T47D (cell line): Measurements from ENCODE around the gene RPN2.

Experiments used
- DNase-seq, 2 experiments: peaks; one replicate each; pipeline versions ENCODE4 v3.0.0 to v3.0.0-alpha.2; 2011 to 2012; ENCODE audit warnings: low read depth in 1 of 2, low spot score in 1 of 2
- JUND ChIP-seq: IDR thresholded peaks from 2 replicates; pipeline ENCODE4 v1.6.1; 2012; ENCODE audit warnings: low read depth
- in situ Hi-C: cut with HindIII; loops from 2 replicates; pipeline ENCODE4 v1.10.0; 2016; ENCODE audit warnings: low sequenced_read_pairs, low pct_unique_long_range_greater_than_20kb

Gene RPN2

DNA sequence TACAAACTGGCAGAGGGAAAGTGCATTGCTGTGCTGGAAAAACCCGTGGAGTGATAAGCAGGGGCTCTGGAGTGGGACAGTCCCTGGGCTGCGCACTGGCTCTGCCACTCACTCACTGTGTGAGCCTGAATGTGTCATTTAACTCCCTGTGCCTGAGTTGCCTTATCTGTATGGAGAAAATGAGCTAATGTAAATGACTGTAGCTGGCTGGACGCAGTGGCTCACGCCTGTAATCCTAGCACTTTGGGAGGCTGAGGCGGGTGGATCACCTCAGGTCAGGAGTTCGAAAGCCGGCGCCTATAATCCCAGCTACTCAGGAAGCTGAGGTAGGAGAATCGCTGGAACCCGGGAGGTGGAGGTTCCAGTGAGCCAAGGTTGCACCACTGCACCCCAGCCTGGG lies 18.4 kb upstream of the RPN2 start:
- TF ChIP-seq JUND, result no peak
- in situ Hi-C loops, result no loop called here
- no peak for DNase-seq

GRCh38 chr20:37161830-37162549 lies 17.1 kb upstream of the RPN2 start:
- no peak for TF ChIP-seq JUND
- no peak for DNase-seq
- in situ Hi-C loops, result no loop called here

GRCh38 chr20:37162646-37163045 lies 16.5 kb upstream of the RPN2 start:
- TF ChIP-seq JUND, result no peak
- in situ Hi-C loops, result no loop called here
- no peak for DNase-seq

DNA sequence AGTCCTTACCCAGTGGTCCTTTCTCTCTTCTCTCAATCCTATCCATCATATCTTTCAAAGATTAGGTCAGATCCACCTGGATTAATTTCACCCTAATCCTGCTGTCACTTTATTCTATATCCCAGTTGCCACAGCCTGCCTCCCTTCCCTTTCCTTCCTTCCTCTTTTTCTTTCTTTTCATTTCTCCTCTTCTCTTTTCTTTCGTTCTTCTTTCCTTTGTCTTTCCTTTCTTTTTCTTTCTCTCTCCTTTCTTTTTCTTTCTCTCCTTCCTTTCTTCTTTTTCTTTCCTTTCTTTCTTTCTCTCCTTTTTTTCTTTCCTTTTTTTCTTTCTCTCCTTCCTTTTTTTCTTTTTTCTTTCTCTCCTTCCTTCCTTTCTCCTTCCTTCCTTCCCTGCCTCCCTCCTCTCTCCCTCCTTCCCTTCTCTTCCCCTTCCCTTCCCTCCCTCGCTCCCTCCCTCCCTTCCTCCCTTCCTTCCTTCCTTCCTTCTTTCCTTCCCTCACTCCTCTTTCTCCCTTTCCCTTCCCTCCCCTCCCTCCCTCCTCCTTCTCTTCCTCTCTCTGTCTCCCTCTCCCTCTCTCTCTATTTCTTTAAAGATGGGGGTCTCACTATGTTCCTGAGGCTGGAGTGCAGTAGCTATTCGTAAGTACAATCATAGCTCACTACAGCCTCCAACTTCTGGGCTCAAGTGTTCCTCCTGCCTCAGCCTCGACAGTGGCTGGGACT lies 15.1 kb upstream of the RPN2 start:
- DNase-seq, result no peak
- in situ Hi-C loops, result no loop called here
- TF ChIP-seq JUND, result no peak

DNA sequence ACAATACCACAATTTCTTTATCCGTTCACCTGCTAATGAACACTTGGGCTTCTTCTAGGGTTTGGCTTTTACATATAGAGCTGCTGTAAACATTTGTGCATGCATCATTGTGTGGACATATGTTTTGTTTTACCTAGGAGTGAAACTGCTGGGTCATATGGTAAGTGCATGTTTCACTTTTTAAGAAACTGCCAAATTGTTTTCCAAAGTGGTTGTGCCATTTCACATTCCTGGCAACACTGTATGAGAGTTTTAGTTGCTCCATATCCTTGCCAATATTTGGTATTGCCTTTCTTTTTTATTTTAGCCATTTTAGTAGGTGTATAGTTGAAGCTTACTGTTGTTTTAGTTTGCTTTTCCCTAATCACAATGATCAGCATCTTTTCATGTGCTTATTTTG lies 14.1 kb upstream of the RPN2 start:
- TF ChIP-seq JUND, result no peak
- no peak for DNase-seq
- in situ Hi-C loops, result no loop called here

DNA sequence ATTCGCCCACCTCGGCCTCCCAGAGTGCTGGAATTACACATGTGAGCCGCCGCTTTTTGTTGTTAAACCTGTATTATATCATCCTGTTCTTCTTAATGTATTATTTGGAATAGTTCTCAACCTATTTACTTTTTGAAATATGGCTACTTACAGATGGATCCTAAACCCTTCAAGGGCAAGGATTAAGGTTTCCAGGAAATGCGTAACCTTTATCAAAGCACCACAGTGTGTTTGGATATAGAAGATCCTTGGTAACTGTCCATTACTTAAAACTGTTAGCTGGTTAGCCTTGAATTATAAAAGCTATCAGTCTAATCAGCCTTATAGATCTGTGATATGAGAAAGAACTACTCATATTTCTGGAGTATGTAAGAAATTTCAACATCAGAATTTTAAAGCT lies 12.3 kb upstream of the RPN2 start:
- TF ChIP-seq JUND, result no peak
- DNase-seq, result no peak
- in situ Hi-C loops, result no loop called here

DNA sequence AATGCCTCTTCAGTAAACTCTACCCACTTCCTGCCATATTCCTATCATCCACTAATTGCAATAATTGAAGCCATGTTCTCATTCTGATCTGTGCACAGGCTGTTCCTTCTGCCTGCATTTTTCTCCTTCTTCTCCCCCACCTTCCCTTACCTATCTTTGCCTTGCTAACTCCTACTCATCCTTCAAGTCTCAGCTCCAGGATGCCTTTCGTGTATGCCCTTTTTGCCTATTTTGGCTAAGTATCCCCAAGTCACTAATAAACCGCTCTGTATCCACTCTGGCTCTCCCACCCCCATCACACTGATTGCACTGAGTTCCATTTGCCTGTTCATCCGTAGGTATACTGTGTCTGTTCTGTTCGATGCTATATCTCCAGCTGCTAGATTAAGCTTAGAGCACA lies 6.3 kb upstream of the RPN2 start:
- in situ Hi-C loops, result no loop called here
- DNase-seq, result no peak
- TF ChIP-seq JUND, result no peak

DNA sequence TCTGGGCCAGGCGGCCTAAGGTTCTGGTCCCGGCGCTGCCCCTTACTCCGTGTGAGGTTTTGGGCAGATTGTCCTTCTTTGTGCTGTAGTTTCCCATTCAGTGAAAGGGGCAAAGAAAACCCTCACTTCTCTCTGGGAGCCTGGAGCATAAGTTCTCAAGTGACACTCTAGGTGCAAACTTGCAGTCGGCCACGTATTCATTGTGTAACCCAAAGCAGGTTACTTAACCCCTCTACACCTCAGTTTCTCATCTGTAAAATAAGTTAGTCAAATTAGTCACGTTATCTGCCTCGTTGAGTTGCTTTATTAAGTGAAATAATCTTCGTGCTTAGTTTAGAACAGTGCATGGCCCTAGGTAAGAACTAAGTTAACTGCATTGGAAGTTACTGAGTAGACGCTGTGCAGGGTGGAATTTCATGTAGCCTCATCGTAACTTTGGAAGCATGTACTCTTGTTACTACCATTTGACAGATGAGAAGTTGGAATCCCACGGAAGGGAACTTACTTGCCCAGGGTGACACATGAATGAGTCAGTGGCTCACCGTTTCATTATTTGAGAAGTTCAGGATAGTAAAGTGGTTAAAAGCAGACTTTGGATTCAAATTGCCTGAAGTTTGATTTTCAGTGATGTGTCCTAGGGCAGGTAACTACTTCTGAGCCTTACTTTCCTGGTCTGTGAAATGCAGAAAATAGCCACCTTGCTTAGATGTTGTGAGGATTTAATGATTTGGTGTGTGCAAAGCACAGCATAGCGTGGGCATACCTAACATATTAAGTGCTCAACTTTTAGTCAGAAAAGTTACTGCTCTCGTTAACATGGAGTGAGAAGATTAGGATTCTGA lies 774 bp downstream of the RPN2 start:
- peak in 1 of 2 experiments; percentile 43 for DNase-seq

GRCh38 chr20:37185686-37186085 lies 6.6 kb downstream of the RPN2 start:
- no peak for TF ChIP-seq JUND
- DNase-seq, result peak in 1 of 2 experiments; percentile 15
- in situ Hi-C loops, result no loop called here

More for the DNA sequence above, 774 bp downstream of the RPN2 start:
- no peak for TF ChIP-seq JUND
- in situ Hi-C loops, result no loop called here

- no peak for DNase-seq
- no peak for TF ChIP-seq JUND
- in situ Hi-C loops, result no loop called here
These were observed 9.7 kb downstream of the RPN2 start for GRCh38 chr20:37188787-37189186.

DNA sequence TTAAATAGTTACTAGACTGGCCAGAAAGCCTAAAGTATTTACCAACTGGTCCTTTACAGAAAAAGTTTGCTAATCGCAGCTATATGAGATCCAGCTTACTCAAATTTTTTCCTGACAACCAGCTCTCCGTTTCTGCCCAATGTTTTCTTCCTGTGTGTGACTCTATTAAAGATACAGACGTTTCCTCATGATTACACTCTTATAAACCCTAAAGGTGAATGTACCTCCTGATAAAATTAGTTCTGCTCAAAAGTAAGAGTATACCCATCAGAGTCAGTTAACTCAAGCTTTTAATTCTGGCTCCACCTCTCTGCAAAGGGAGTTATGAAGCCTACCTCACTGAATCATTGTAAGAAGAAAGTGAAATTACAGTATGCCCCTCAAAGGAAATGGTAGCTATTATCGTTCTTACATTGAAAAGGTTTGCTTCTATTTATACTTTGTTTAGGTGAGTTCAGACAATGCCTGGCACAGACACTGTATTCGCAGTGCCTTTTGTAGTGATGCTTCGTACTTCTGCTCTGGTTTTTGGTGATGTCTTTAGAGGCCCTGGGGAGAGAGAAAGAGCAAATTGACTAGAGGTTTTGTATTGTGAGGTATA lies 10.4 kb downstream of the RPN2 start:
- TF ChIP-seq JUND, result no peak
- no peak for DNase-seq
- in situ Hi-C loops, result no loop called here

- in situ Hi-C loops, result no loop called here
- DNase-seq, result no peak
- TF ChIP-seq JUND, result no peak
These were observed 11.4 kb downstream of the RPN2 start for GRCh38 chr20:37190354-37191112.
